HG02571 (cell line): Measurements from ENCODE around the gene DFFA.
"Not testable (repeated sequence)": the region's sequence is repeated elsewhere in the genome, so short reads cannot be mapped to it uniquely, and the experiment has no call there.

Experiments
- ATAC-seq: cut with Tn5 transposase; IDR thresholded peaks from one replicate; pipeline ENCODE4 v1.9.1; 2021; ENCODE audit warnings: mild to moderate bottlenecking, moderate library complexity; ENCODE audit not compliant: unreplicated experiment

Gene DFFA

GRCh38 chr1:10430216-10431069, 41.9 kb downstream of the DFFA start, which contains the start of gene CENPS:
CENPS (plus strand) TSS chr1:10430433; CDS start chr1:10430518, 85 bp downstream.
- ATAC-seq: peak; percentile 78

- ATAC-seq: no peak
Observed at GRCh38 chr1:10429868-10430215, 42.5 kb downstream of the DFFA start.

GRCh38 chr1:10428984-10429383, 43.3 kb downstream of the DFFA start:
- ATAC-seq: no peak

- not testable (repeated sequence) for ATAC-seq
Observed at GRCh38 chr1:10426535-10426848, 45.8 kb downstream of the DFFA start.

GRCh38 chr1:10425826-10426534, 46.3 kb downstream of the DFFA start:
- not testable (repeated sequence) for ATAC-seq

GRCh38 chr1:10424651-10425050, 47.7 kb downstream of the DFFA start:
- no peak for ATAC-seq

GRCh38 chr1:10424034-10424433, 48.3 kb downstream of the DFFA start:
- no peak for ATAC-seq

GRCh38 chr1:10421637-10422036, 50.7 kb downstream of the DFFA start:
- no peak for ATAC-seq

GRCh38 chr1:10419351-10419750, 53.0 kb downstream of the DFFA start:
- no peak for ATAC-seq

GRCh38 chr1:10418741-10419140, 53.6 kb downstream of the DFFA start:
- ATAC-seq: not testable (repeated sequence)

- ATAC-seq: not testable (repeated sequence)
Observed at GRCh38 chr1:10415967-10416366, 56.4 kb downstream of the DFFA start.

- ATAC-seq: no peak
Observed at GRCh38 chr1:10415211-10415930, 57.0 kb downstream of the DFFA start.

GRCh38 chr1:10407201-10407600, 65.1 kb downstream of the DFFA start:
- no peak for ATAC-seq
